ENCODE results near the gene CSMD2.

The CSMD2 gene

GRCh38 chr1:33949570-33949969 is 215.5 kb downstream of the CSMD2 start:
- DNase-seq: no peak

- no peak for DNase-seq
These were observed 216.7 kb downstream of the CSMD2 start for GRCh38 chr1:33948291-33948690.

- DNase-seq: no peak
These were observed 218.2 kb downstream of the CSMD2 start for GRCh38 chr1:33946836-33947235.

- DNase-seq: no peak
These were observed 220.2 kb downstream of the CSMD2 start for GRCh38 chr1:33944846-33945245.

GRCh38 chr1:33943978-33944377 is 221.1 kb downstream of the CSMD2 start:
- DNase-seq: no peak

- no peak for DNase-seq
These were observed 232.2 kb downstream of the CSMD2 start for GRCh38 chr1:33932871-33933270.

- no peak for DNase-seq
These were observed 233.9 kb downstream of the CSMD2 start for GRCh38 chr1:33931111-33931475.

GRCh38 chr1:33930346-33931110 is 234.5 kb downstream of the CSMD2 start:
- DNase-seq: no peak

- DNase-seq: no peak
These were observed 236.8 kb downstream of the CSMD2 start for GRCh38 chr1:33928251-33928650.

- no peak for DNase-seq
These were observed 237.3 kb downstream of the CSMD2 start for GRCh38 chr1:33927721-33928120.

GRCh38 chr1:33925586-33925985 is 239.4 kb downstream of the CSMD2 start:
- DNase-seq: no peak

- DNase-seq: no peak
These were observed 243.7 kb downstream of the CSMD2 start for GRCh38 chr1:33921281-33921680.

- DNase-seq: no peak
These were observed 246.7 kb downstream of the CSMD2 start for GRCh38 chr1:33918368-33918767.

GRCh38 chr1:33916786-33917185 is 248.2 kb downstream of the CSMD2 start:
- no peak for DNase-seq

GRCh38 chr1:33914531-33914930 is 250.5 kb downstream of the CSMD2 start:
- DNase-seq: no peak

- DNase-seq: no peak
These were observed 256.6 kb downstream of the CSMD2 start for GRCh38 chr1:33908324-33908956.

- DNase-seq: no peak
These were observed 258.9 kb downstream of the CSMD2 start for GRCh38 chr1:33906156-33906555.

- DNase-seq: no peak
These were observed 259.8 kb downstream of the CSMD2 start for GRCh38 chr1:33905241-33905640.

GRCh38 chr1:33903210-33903589 is 261.8 kb downstream of the CSMD2 start:
- no peak for DNase-seq

GRCh38 chr1:33902486-33903209 is 262.4 kb downstream of the CSMD2 start:
- DNase-seq: no peak

GRCh38 chr1:33899746-33900145 is 265.3 kb downstream of the CSMD2 start:
- no peak for DNase-seq

- DNase-seq: no peak
These were observed 266.1 kb downstream of the CSMD2 start for GRCh38 chr1:33898881-33899280.

- no peak for DNase-seq
These were observed 266.6 kb downstream of the CSMD2 start for GRCh38 chr1:33898406-33898805.

GRCh38 chr1:33897092-33897725 is 267.8 kb downstream of the CSMD2 start:
- no peak for DNase-seq
